Right kidney (tissue), 1 donor: ENCODE data around the gene PDAP1.
"Not testable (repeated sequence)": the region's sequence is repeated elsewhere in the genome, so short reads cannot be mapped to it uniquely, and the experiment has no call there.

Experiments
- DNase-seq: peaks from one replicate; pipeline ENCODE4 v3.0.0-alpha.2; 2016

The PDAP1 gene

GRCh38 chr7:99379043-99379577 is 29.3 kb downstream of the PDAP1 start:
- no peak for DNase-seq

GRCh38 chr7:99375070-99375807 is 33.2 kb downstream of the PDAP1 start:
- DNase-seq, result peak; percentile 60

GRCh38 chr7:99374111-99375064 is 34.0 kb downstream of the PDAP1 start, which contains the start of gene ARPC1B:
Gene ARPC1B (plus strand): TSS chr7:99374730. CDS start chr7:99385715, 10,985 bp downstream.
- peak; percentile 73 for DNase-seq

- DNase-seq, result no peak
Measured at GRCh38 chr7:99373091-99374066, 35.0 kb downstream of the PDAP1 start.

- DNase-seq, result peak; percentile 74
Measured at GRCh38 chr7:99372275-99373090, 35.9 kb downstream of the PDAP1 start.

DNA sequence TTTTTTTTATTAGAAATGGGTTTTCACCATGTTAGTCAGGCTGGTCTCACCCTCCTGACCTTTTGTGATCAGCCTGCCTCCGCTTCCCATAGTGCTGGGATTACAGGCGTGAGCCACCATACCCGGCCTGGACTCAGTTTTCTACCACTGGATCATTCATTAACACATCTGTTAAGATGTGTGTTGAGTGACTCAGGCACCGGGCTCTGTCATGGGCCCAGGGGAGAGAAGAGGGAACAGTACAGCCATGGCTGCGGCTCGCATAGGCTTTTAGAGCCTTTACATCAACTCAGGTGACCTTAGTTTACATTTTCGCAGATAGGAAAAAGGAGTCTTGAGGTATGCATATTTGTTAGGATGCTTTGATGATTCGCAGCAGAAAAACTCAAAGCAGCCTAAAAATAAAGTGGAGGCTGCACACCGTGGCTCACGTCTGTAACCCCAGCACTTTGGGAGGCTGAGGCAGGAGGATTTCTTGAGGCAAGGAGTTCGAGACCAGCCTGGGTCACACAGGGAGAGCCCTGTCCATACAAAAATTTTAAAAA is 36.9 kb downstream of the PDAP1 start:
- DNase-seq, result no peak

DNA sequence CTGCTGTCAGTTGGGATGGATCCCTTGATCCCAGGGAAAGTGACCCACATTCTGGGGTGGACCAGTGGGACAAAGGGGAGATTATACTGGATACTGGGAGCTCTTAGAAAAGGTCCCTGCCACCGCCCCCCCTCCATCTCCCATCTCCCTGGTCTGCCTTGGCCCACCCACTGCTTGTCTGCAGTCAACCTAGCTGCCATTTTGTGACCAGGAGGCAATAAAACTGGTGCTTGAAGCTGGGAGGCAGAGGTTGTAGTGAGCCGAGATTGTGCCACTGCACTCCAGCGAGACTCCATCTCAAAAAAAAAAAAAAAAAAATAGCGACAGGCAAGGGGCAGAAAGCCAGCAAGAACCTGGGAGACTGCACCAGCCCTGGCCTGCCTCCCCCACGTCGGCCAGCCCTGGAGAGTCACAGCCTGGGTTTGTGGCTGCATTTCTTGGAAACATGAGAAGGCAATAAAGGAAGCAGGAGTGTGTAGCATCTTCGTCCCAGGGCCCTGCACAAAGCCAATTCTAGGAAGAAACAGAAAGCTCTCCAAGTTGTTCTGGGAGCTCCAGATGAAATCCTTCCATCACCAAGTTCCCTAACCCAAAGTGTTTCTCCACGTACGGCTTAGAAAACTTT is 38.5 kb downstream of the PDAP1 start:
- DNase-seq, result peak; percentile 32

DNA sequence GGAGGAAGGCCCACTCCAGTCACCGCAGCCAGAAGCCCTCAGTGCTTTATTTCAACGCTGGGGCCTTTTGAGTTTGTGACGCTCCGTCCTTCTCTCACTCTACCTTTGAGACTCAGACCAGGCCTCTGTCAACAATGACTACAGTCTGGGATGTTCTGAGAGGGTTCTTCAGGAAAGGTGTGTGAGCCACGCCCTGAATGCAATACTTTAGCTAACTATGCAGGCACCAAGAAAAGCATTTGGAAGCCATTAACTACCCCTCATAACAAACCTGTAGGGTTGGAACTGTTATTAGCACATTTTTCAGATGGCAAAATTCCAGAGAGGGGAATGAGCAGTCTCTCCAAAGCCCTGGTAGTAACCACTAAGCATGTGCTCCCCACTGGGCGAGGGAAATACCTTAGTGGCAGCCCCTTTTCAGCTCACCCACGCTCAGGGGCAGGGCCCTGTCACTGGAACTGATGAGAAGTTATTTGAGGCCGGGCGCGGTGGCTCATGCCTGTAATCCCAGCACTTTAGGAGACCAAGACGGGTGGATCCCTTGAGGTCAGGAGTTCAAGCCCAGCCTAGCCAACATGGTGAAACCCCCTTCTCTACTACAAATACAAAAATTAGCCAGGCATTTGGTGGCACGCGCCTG is 39.5 kb downstream of the PDAP1 start:
- no peak for DNase-seq

DNA sequence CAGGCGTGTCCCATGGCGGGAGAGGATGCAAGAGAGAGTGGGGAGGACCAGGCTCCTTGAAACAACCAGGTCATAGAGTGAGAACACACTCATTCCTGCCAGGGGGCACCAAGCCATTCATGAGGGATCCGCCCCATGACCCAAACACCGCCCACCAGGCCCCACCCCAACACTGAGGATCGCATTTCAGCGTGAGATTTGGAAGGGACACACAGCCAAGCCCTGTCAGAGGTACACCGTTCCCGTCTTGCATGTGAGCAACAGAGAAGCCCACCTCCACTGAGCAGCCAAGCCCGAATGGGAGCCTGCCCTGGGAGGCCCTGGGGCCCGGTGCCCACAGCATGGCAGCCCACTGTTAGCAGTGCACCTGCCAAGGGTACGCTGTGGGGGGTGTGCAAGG is 41.8 kb downstream of the PDAP1 start:
- DNase-seq, result no peak

DNA sequence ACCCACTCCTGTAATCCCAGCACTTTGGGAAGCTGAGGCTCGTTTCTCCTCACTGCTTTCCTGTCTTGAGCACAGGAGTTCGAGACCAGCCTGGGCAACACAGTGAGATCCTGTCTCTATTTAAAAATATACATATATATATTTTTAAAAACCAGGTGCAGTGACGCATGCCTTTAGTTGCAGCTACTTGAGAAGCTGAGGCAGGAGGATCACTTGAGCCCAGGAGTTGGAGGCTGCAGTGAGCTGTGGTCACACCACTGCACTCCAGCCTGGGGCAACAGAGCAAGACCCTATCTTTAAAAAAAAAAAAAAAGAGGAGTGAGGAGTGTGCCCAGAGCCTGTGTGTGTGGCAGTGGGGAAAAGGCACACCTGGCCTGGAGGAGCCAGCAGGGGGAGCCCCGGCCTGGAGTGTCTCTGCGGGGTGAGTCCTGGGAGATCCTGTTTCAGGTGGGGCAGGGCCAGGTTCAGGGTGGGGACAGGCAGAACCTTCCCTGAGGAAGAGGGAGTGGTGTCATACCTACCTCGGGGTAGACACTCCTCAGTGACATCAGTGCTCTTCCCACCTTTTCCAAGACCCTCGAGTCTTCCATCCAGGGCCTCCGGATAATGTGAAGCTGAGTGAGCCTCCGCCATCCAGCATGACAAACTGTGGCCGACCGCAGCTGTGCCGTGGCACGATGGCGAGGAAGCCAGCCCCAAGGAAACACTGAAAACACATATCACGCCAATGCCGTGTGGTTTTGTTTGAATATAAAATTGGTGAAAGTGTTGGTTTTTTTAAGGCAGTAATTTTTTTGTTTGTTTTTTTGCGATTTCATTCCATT is 42.9 kb downstream of the PDAP1 start:
- no peak for DNase-seq

DNA sequence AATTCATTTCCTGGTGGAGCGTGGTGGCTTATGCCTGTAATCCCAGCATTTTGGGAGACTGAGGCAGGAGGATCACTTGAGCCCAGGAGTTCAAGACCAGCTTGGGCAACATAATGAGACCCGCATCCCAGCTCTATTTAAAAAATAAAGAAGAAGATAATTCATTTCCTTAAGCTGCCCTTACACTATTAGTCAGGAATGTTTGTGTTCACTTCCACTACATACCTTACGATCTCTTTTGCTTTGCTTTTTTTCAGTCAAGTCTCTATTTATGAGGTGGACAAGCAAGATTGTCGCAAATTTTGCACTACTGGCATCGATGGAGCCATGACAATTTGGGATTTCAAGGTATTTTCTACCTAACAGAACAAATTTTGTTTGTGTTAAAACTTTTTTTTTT is 45.1 kb downstream of the PDAP1 start:
- DNase-seq, result no peak

- DNase-seq, result no peak
Measured at GRCh38 chr7:99362801-99363200, 45.6 kb downstream of the PDAP1 start.

DNA sequence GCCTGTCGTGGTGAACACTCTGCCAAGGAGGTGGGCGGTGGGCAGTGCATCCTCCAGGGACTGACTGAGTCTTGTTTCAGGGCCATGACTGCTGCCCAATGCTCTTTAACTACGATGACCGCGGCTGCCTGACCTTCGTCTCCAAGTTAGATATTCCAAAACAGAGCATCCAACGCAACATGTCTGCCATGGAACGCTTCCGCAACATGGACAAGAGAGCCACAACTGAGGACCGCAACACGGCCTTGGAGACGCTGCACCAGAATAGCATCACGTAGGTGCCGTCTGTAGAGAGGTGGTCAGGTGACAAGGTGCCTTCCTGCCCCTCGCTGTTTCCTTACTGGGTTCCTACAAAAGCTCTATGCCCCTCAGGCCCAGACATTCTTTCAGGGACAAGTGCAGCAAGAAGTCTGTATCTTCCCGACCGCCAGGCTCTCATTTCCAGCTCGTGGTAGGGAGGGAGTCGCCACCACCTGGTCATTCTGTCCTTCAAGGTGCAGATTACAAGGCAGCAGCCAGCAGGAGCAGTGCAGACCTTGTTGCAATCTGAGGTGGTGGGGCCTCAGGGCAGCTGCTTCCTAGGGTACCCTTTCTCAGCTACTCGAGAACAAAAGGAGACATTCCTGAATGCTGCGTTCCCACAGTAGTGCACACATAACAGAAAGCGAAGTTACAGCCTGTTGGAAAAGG is 48.8 kb downstream of the PDAP1 start:
- no peak for DNase-seq

DNA sequence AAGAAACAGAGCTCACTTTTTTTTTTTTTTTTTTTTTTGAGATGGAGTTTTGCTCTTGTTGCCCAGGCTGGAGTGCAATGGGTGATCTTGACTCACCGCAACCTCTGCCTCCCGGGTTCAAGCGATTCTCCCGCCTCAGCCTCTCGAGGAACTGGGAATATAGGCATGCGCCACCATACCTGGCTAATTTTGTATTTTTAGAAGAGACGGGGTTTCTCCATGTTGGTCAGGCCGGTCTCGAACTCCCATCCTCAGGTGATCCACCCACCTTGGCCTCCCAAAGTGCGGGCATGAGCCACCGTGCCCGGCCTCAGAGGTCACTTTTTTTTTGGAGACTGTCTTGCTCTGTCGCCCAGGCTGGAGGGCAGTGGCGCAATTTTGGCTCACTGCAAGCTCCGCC is 49.9 kb downstream of the PDAP1 start:
- not testable (repeated sequence) for DNase-seq

GRCh38 chr7:99357701-99358490 is 50.5 kb downstream of the PDAP1 start:
- DNase-seq, result no peak

GRCh38 chr7:99355098-99355497 is 53.3 kb downstream of the PDAP1 start:
- no peak for DNase-seq

GRCh38 chr7:99352247-99352646 is 56.1 kb downstream of the PDAP1 start:
- no peak for DNase-seq
